ENCODE measurements around the gene CTSD. TPM values are rescaled to one million over a fixed set of nuclear protein-coding genes. Genes with fewer than 3 reads are reported as not detected.

The CTSD gene
- total RNA-seq, 1 experiment from 2014 or later: 127 TPM

DNA sequence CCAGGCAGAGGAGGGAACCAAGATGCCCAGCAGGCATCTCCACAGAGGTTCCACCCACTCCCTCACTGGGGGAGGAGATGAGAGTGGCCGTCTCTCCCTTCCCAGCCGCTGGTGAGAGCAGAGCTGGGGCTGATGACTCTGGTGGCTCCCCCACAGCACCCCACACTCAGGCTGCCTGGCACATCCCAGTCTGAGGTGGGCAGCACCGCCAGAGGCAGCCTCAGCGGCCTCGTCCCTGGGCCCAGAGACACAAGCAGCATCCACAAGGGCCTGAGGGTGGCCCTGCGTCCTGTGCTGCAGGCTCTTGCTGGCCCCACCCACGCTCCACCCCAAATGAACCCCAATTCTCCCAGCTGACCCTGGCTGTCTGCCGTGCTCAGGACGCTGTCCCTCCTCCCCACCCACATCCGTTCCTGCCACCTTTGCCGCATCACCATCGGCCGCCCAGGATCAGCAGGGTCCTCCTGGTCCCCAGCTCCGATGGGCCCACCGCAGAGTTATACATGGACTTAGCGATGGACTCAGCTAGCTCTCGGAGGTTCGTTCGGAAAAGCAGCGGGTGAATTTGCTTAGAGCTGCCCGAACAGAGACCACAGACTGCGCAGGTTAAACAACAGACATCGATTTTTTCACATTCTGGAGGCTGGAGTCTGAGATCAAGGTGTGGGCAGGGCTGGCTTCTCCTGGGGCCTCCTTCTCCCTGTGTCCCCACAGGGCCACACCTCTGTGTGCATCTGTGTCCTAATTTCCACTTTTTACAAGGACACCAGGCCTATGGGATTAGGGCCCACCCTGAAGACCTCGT is 20.2 kb upstream of the CTSD start:
- H2AFZ ChIP-seq (ENCODE audit: low read depth, low read length, poor library complexity, severe bottlenecking): no peak overlapping the region
- intact Hi-C loops (cut with micrococcal nuclease): no loop called here
- ChIA-PET CTCF (no interaction called here), POLR2A (no interaction called here), RAD21 (ENCODE audit: low non-redundant PET in 1 of 2, low total read pairs in 2 of 2, uncharacterized antibody in 2 of 2, unreplicated experiment in 2 of 2) (no interaction called here)
- H3K9me2 ChIP-seq (ENCODE audit: insufficient read depth): no peaks in the 10 kb centered on the region
- H3K79me2 ChIP-seq (ENCODE audit: insufficient read depth, low read length): no peaks in the 10 kb centered on the region
- H3K4me1 ChIP-seq (ENCODE audit: control insufficient read depth in 1 of 2, insufficient read depth in 2 of 2, low read length in 2 of 2): peaks cover 0 to 2% of the 10 kb centered on the region in 2 experiments; a peak in 1 of 4 replicates
- ATAC-seq (no peak), DNase-seq (ENCODE audit: low read depth, low spot score) (no peak)
- no peak overlapping the region for H3K4me3 ChIP-seq (replicated peaks in 1 of 2; ENCODE audit: low read depth in 1 of 2, low read length in 2 of 2)
- H3K27me3 ChIP-seq (ENCODE audit: insufficient read depth, low read length): no peaks in the 10 kb centered on the region
- H3K36me3 ChIP-seq (ENCODE audit: control insufficient read depth in 1 of 2, insufficient read depth in 2 of 2, low read length in 2 of 2): no peaks in the 10 kb centered on the region
- TF ChIP-seq TCF7L2 (IDR thresholded peaks at IDR 0.05; ENCODE audit: borderline replicate concordance, extremely low read depth, insufficient read depth, insufficient read length) (no peak), EZH2phosphoT487 (IDR thresholded peaks at IDR 0.05; ENCODE audit: borderline replicate concordance) (no peak), ZFX (IDR thresholded peaks at IDR 0.05) (no peak), FOSL1 (IDR thresholded peaks at IDR 0.05; ENCODE audit: low read depth) (no peak), CBX3 (IDR thresholded peaks at IDR 0.05; ENCODE audit: low read depth) (no peak), JUND (IDR thresholded peaks at IDR 0.05) (no peak), EZH2 (IDR thresholded peaks at IDR 0.05) (no peak)
- TF ChIP-seq, protein P1, sequence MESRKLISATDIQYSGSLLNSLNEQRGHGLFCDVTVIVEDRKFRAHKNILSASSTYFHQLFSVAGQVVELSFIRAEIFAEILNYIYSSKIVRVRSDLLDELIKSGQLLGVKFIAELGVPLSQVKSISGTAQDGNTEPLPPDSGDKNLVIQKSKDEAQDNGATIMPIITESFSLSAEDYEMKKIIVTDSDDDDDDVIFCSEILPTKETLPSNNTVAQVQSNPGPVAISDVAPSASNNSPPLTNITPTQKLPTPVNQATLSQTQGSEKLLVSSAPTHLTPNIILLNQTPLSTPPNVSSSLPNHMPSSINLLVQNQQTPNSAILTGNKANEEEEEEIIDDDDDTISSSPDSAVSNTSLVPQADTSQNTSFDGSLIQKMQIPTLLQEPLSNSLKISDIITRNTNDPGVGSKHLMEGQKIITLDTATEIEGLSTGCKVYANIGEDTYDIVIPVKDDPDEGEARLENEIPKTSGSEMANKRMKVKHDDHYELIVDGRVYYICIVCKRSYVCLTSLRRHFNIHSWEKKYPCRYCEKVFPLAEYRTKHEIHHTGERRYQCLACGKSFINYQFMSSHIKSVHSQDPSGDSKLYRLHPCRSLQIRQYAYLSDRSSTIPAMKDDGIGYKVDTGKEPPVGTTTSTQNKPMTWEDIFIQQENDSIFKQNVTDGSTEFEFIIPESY (IDR thresholded peaks at IDR 0.05; ENCODE audit: extremely low read depth, insufficient replicate concordance, low read length): no peak
- BruUV-seq (replicated peaks): no TSS peak
- no peak overlapping the region for H3K27ac ChIP-seq (ENCODE audit: low read depth, low read length)
- no peak overlapping the region for H3K4me2 ChIP-seq (ENCODE audit: low read length)
- H4K20me1 ChIP-seq (ENCODE audit: insufficient read depth): no peaks in the 10 kb centered on the region
- no peaks in the 10 kb centered on the region for H3K9me3 ChIP-seq (ENCODE audit: control insufficient read depth in 1 of 2, insufficient read depth in 1 of 2, low read depth in 1 of 2, low read length in 2 of 2)
- H3K9ac ChIP-seq (ENCODE audit: low read length): no peak overlapping the region

Data from HCT116 (cell line).